Ascending aorta (tissue), 2 donors: Measurements from ENCODE around the gene PELI3. TPM values are rescaled to one million over a fixed set of nuclear protein-coding genes. Genes with fewer than 3 reads are reported as not detected.

ENCODE experiments used
- DNase-seq, 2 donors: peaks; one replicate each; pipeline ENCODE4 v3.0.0-alpha.2; 2019; ENCODE audit warnings: low spot score in 2 of 2
- H3K27ac ChIP-seq, 2 donors: fragments of 200-600 bp; sonication (generic); one replicate each; pipeline ENCODE4 v1.5.1; 2016 to 2017; ENCODE audit warnings: mild to moderate bottlenecking in 1 of 2
- H3K27me3 ChIP-seq: fragments of 200-600 bp; sonication (generic); one replicate; pipeline ENCODE4 v1.5.1; 2017
- H3K36me3 ChIP-seq, 2 donors: fragments of 200-600 bp; sonication (generic); one replicate each; pipeline ENCODE4 v1.5.1; 2016
- H3K4me1 ChIP-seq, 2 donors: fragments of 200-600 bp; sonication (generic); one replicate each; pipeline ENCODE4 v1.5.1; 2016 to 2017; ENCODE audit warnings: mild to moderate bottlenecking in 1 of 2
- H3K4me3 ChIP-seq, 2 donors: fragments of 200-600 bp; sonication (generic); one replicate each; pipeline ENCODE4 v1.5.1; 2016 to 2017; ENCODE audit warnings: mild to moderate bottlenecking in 1 of 2
- H3K9me3 ChIP-seq, 2 donors: fragments of 200-600 bp; sonication (generic); one replicate each; pipeline ENCODE4 v1.5.1; 2016
- CTCF ChIP-seq, 3 experiments: fragments of 200-600 bp in 2 of 3; fragments of 450-650 bp in 1 of 3; sonication (generic) in 2 of 3; IDR thresholded peaks; one replicate each; pipeline ENCODE4 v1.5.1; 2016 to 2019; ENCODE audit warnings: antibody characterized with exemption in 3 of 3, mild to moderate bottlenecking in 1 of 3, moderate library complexity in 1 of 3
- intact Hi-C: fragments of 100-400 bp; cut with DNase I; formaldehyde crosslinking; loops from one replicate; pipeline ENCODE4 v1.15.1; 2023
- total RNA-seq: library from RNA; depleted of rRNA; stranded (reverse); fragments of >200 nt; gene quantifications from one replicate; pipeline ENCODE4 v1.1.0, GENCODE V29; 2016

Gene PELI3
- total RNA-seq, 1 donor from 2014 or later: 13.2 TPM

- Histone ChIP-seq H3K36me3 (peaks cover 10 to 16% of the 10 kb centered on the region in 2 donors), H3K9me3 (no peaks in the 10 kb centered on the region), H3K27ac (peak overlapping the region; percentile 84 to 92), H3K4me1 (peaks cover 0 to 13% of the 10 kb centered on the region in 2 donors), H3K4me3 (peak overlapping the region; percentile 67 to 75), H3K27me3 (no peaks in the 10 kb centered on the region)
- intact Hi-C loops: loop anchor here (1.0 kb wide), 3 partner anchors 13 to 67 kb away; partner anchors contain the start of genes ACTN3, BBS1, PELI3 and ZDHHC24
- peak in 1 of 2 donors; percentile 78 for DNase-seq
- peak in 1 of 3 experiments; percentile 2 for TF ChIP-seq CTCF (IDR thresholded peaks at IDR 0.05)
Measured at GRCh38 chr11:66479394-66480116, 12.8 kb downstream of the PELI3 start.

GRCh38 chr11:66480117-66480938 lies 13.6 kb downstream of the PELI3 start, which contains the start of gene DPP3:
Gene DPP3, plus strand, starts transcription at chr11:66480434. Its CDS starts 1,767 bp downstream, at chr11:66482201.
- peak; percentile 88 to 98 for DNase-seq
- Histone ChIP-seq H3K27me3 (no peaks in the 10 kb centered on the region), H3K36me3 (peaks cover 6 to 11% of the 10 kb centered on the region in 2 donors), H3K4me1 (peaks cover 0 to 13% of the 10 kb centered on the region in 2 donors), H3K27ac (peak within 1 kb of the TSS; percentile 84 to 92), H3K9me3 (no peaks in the 10 kb centered on the region), H3K4me3 (peak within 1 kb of the TSS; percentile 67 to 75)
- TF ChIP-seq CTCF (IDR thresholded peaks at IDR 0.05): no peak
- intact Hi-C loops: loop anchor here (1.0 kb wide), 3 partner anchors 14 to 66 kb away; partner anchors contain the start of genes ACTN3, BBS1, PELI3 and ZDHHC24

GRCh38 chr11:66484806-66485380 lies 18.2 kb downstream of the PELI3 start:
- DNase-seq: no peak
- H3K27ac ChIP-seq: no peak overlapping the region
- no peaks in the 10 kb centered on the region for H3K27me3 ChIP-seq
- H3K4me1 ChIP-seq: peaks cover 0 to 5% of the 10 kb centered on the region in 2 donors
- H3K9me3 ChIP-seq: no peaks in the 10 kb centered on the region
- TF ChIP-seq CTCF (IDR thresholded peaks at IDR 0.05): no peak
- intact Hi-C loops: no loop called here
- H3K4me3 ChIP-seq: no peak overlapping the region
- peaks cover 9 to 34% of the 10 kb centered on the region in 2 donors for H3K36me3 ChIP-seq

- Histone ChIP-seq H3K9me3 (no peaks in the 10 kb centered on the region), H3K27me3 (no peaks in the 10 kb centered on the region), H3K27ac (no peak overlapping the region), H3K36me3 (peaks cover 30 to 60% of the 10 kb centered on the region in 2 donors), H3K4me3 (no peak overlapping the region), H3K4me1 (no peaks in the 10 kb centered on the region)
- intact Hi-C loops: no loop called here
- DNase-seq: no peak
- TF ChIP-seq CTCF (IDR thresholded peaks at IDR 0.05): no peak
Measured at GRCh38 chr11:66488957-66489356, 22.3 kb downstream of the PELI3 start.

- H3K4me1 ChIP-seq: no peaks in the 10 kb centered on the region
- intact Hi-C loops: no loop called here
- no peak for TF ChIP-seq CTCF (IDR thresholded peaks at IDR 0.05)
- H3K27ac ChIP-seq: no peak overlapping the region
- H3K27me3 ChIP-seq: no peaks in the 10 kb centered on the region
- H3K9me3 ChIP-seq: no peaks in the 10 kb centered on the region
- H3K36me3 ChIP-seq: peaks cover 30 to 60% of the 10 kb centered on the region in 2 donors
- no peak overlapping the region for H3K4me3 ChIP-seq
- DNase-seq: no peak
Measured at GRCh38 chr11:66489636-66490035, 22.9 kb downstream of the PELI3 start.
